HCT116 (cell line): ENCODE measurements around the gene THYN1. TPM values are rescaled to one million over a fixed set of nuclear protein-coding genes. Genes with fewer than 3 reads are reported as not detected.

ENCODE experiments used
- ATAC-seq: fragments of 200-7000 bp; cut with Tn5 transposase; 2 replicates; pipeline ENCODE4 v1.9.1; 2020; ENCODE audit warnings: mild to moderate bottlenecking, moderate library complexity
- BruUV-seq: library from RNA; stranded (reverse); fragments of 400-500 nt; replicated peaks from 2 replicates; lab custom pipeline; 2021; lab: Mats Ljungman, UMichigan
- CTCF ChIA-PET: fragments of 300-600 bp; sonication (Branson Sonifier 250); formaldehyde crosslinking; loops from one replicate; lab custom pipeline; 2021; ENCODE audit warnings: antibody characterized with exemption; lab: Charles Lee
- POLR2A ChIA-PET: fragments of 300-600, 350-600 bp; sonication (Branson Sonifier 250); formaldehyde crosslinking; loops from one replicate; lab custom pipeline; 2021; ENCODE audit warnings: antibody characterized with exemption; lab: Charles Lee
- RAD21 ChIA-PET, 2 experiments: fragments of 300-600 bp; sonication (Branson Sonifier 250); formaldehyde crosslinking; loops; one replicate each; lab custom pipeline; 2023; ENCODE audit warnings: low total read pairs in 2 of 2; ENCODE audit not compliant: uncharacterized antibody in 2 of 2, unreplicated experiment in 2 of 2, low non-redundant PET in 1 of 2; lab: Charles Lee
- DNase-seq: peaks from one replicate; pipeline ENCODE4 v3.0.0-alpha.2; 2010; ENCODE audit warnings: low read depth, low spot score
- H2AFZ ChIP-seq: fragments of 200-600 bp; shearing (Covaris generic), sonication (generic); 2 replicates; pipeline ENCODE4 v1.6.1; 2017; ENCODE audit warnings: low read depth, mixed run types, mixed read lengths, antibody characterized with exemption, low read length; ENCODE audit not compliant: poor library complexity, severe bottlenecking
- H3K27ac ChIP-seq: 2 replicates; pipeline ENCODE4 v1.5.1; 2012; ENCODE audit warnings: low read depth, low read length
- H3K27me3 ChIP-seq: fragments of 200-600 bp; sonication (generic); 2 replicates; pipeline ENCODE4 v1.6.1; 2016; ENCODE audit warnings: mixed run types, low read length, mixed read lengths; ENCODE audit not compliant: insufficient read depth
- H3K36me3 ChIP-seq, 2 experiments: fragments of 200-500 bp in 1 of 2; fragments of 200-600 bp in 1 of 2; sonication (Bioruptor generic) in 1 of 2; sonication (generic) in 1 of 2; 2 replicates each; pipeline versions ENCODE4 v1.5.1 to v1.6.1; 2014 to 2016; ENCODE audit warnings: low read length in 2 of 2, inconsistent platforms in 1 of 2, mixed read lengths in 1 of 2, mixed run types in 1 of 2; ENCODE audit not compliant: insufficient read depth in 2 of 2, control insufficient read depth in 1 of 2
- H3K4me1 ChIP-seq, 2 experiments: fragments of 200-600 bp in 1 of 2; sonication (generic) in 1 of 2; 2 replicates each; pipeline versions ENCODE4 v1.5.1 to v1.6.1; 2012 to 2017; ENCODE audit warnings: low read length in 2 of 2, inconsistent platforms in 1 of 2, mild to moderate bottlenecking in 1 of 2, mixed read lengths in 1 of 2, mixed run types in 1 of 2, moderate library complexity in 1 of 2; ENCODE audit not compliant: insufficient read depth in 2 of 2, control insufficient read depth in 1 of 2
- H3K4me2 ChIP-seq: fragments of 200-600 bp; sonication (generic); 2 replicates; pipeline ENCODE4 v1.6.1; 2017; ENCODE audit warnings: mixed run types, low read length, mixed read lengths
- H3K4me3 ChIP-seq, 2 experiments: fragments of 200-600 bp in 1 of 2; sonication (generic) in 1 of 2; replicated peaks in 1 of 2; 2 replicates each; pipeline ENCODE4 v1.5.1; 2011 to 2016; ENCODE audit warnings: low read length in 2 of 2, control low read depth in 1 of 2, low read depth in 1 of 2, mild to moderate bottlenecking in 1 of 2, mixed read lengths in 1 of 2, mixed run types in 1 of 2
- H3K79me2 ChIP-seq: fragments of 200-600 bp; sonication (generic); 2 replicates; pipeline ENCODE4 v1.6.1; 2017; ENCODE audit warnings: mild to moderate bottlenecking, mixed run types, low read length, moderate library complexity, mixed read lengths; ENCODE audit not compliant: insufficient read depth
- H3K9ac ChIP-seq: fragments of 200-600 bp; sonication (generic); 2 replicates; pipeline ENCODE4 v1.6.1; 2016; ENCODE audit warnings: low read length, mixed read lengths
- H3K9me2 ChIP-seq: fragments of 200-600 bp; sonication (generic), shearing (Covaris generic); 2 replicates; pipeline ENCODE4 v1.6.1; 2017; ENCODE audit warnings: mixed run types, mild to moderate bottlenecking, moderate library complexity; ENCODE audit not compliant: insufficient read depth
- H3K9me3 ChIP-seq, 2 experiments: fragments of 200-500 bp in 1 of 2; fragments of 200-600 bp in 1 of 2; sonication (Bioruptor generic) in 1 of 2; sonication (generic) in 1 of 2; 2 replicates each; pipeline ENCODE4 v1.6.1; 2014 to 2017; ENCODE audit warnings: low read length in 2 of 2, mixed read lengths in 2 of 2, inconsistent platforms in 1 of 2, low read depth in 1 of 2, mild to moderate bottlenecking in 1 of 2, mixed run types in 1 of 2, moderate library complexity in 1 of 2; ENCODE audit not compliant: control insufficient read depth in 1 of 2, insufficient read depth in 1 of 2
- H4K20me1 ChIP-seq: fragments of 200-600 bp; sonication (generic), shearing (Covaris generic); 2 replicates; pipeline ENCODE4 v1.6.1; 2017; ENCODE audit warnings: mixed run types, mild to moderate bottlenecking, moderate library complexity; ENCODE audit not compliant: insufficient read depth
- CBX3 ChIP-seq: IDR thresholded peaks from 2 replicates; pipeline ENCODE4 v1.6.1; 2012; ENCODE audit warnings: low read depth
- CEBPB ChIP-seq: IDR thresholded peaks from 2 replicates; pipeline ENCODE4 v1.6.1; 2012; ENCODE audit warnings: low read depth
- ELF1 ChIP-seq: IDR thresholded peaks from 2 replicates; pipeline ENCODE4 v1.6.1; 2012; ENCODE audit warnings: low read depth, borderline replicate concordance
- EZH2 ChIP-seq: fragments of 200-600 bp; sonication (generic); IDR thresholded peaks from 2 replicates; pipeline ENCODE4 v1.6.1; 2017; ENCODE audit warnings: antibody characterized with exemption, mixed run types
- EZH2phosphoT487 ChIP-seq: fragments of 200-600 bp; IDR thresholded peaks from 2 replicates; pipeline ENCODE4 v1.6.1; 2018; ENCODE audit warnings: antibody characterized with exemption, borderline replicate concordance
- JUND ChIP-seq: IDR thresholded peaks from 2 replicates; pipeline ENCODE4 v1.6.1; 2012
- POLR2A ChIP-seq: IDR thresholded peaks from 2 replicates; pipeline ENCODE4 v1.7.0; 2011; ENCODE audit warnings: borderline replicate concordance; ENCODE audit not compliant: insufficient read depth, insufficient read length; ENCODE audit errors: extremely low read depth
- RAD21 ChIP-seq: IDR thresholded peaks from 2 replicates; pipeline ENCODE4 v1.6.1; 2012; ENCODE audit warnings: low read depth, mild to moderate bottlenecking
- SIN3A ChIP-seq: IDR thresholded peaks from 2 replicates; pipeline ENCODE4 v1.6.1; 2012; ENCODE audit warnings: low read depth
- SP1 ChIP-seq: IDR thresholded peaks from 2 replicates; pipeline ENCODE4 v1.6.1; 2012; ENCODE audit warnings: low read depth
- TCF7L2 ChIP-seq: IDR thresholded peaks from 2 replicates; pipeline ENCODE4 v1.7.0; 2011; ENCODE audit warnings: borderline replicate concordance, inconsistent platforms; ENCODE audit not compliant: insufficient read depth, insufficient read length; ENCODE audit errors: extremely low read depth
- YY1 ChIP-seq: IDR thresholded peaks from 2 replicates; pipeline ENCODE4 v1.6.1; 2011; ENCODE audit warnings: low read length, low read depth, moderate library complexity, mild to moderate bottlenecking; ENCODE audit not compliant: insufficient replicate concordance; ENCODE audit errors: extremely low read depth
- ZFX ChIP-seq: fragments of 450-650 bp; IDR thresholded peaks from 2 replicates; pipeline ENCODE4 v1.6.1; 2017
- ZNF274 ChIP-seq: fragments of 200-500 bp; sonication (Bioruptor generic); IDR thresholded peaks from 2 replicates; pipeline ENCODE4 v1.6.1; 2014; ENCODE audit warnings: mild to moderate bottlenecking, low read depth, low read length, inconsistent platforms
- intact Hi-C: fragments of 100-400 bp; cut with micrococcal nuclease; formaldehyde crosslinking; loops from 2 replicates; pipeline ENCODE4 v1.10.0; 2022
- total RNA-seq: library from RNA; stranded (reverse); gene quantifications from one replicate; pipeline ENCODE4 v1.2.1, GENCODE V29; 2021; ENCODE audit not compliant: unreplicated experiment
- TF ChIP-seq, protein P1 (sequence below), 3 experiments: fragments of 200-600 bp in 1 of 3; sonication (generic) in 1 of 3; IDR thresholded peaks in 2 of 3; conservative IDR thresholded peaks in 1 of 3; 2 replicates each; pipeline ENCODE4 v1.5.1; 2012 to 2017; ENCODE audit warnings: low read depth in 2 of 3, low read length in 2 of 3, antibody characterized with exemption in 1 of 3, borderline replicate concordance in 1 of 3, control low read depth in 1 of 3, mild to moderate bottlenecking in 1 of 3, mixed read lengths in 1 of 3, mixed run types in 1 of 3, moderate library complexity in 1 of 3; ENCODE audit not compliant: insufficient read depth in 1 of 3
- TF ChIP-seq, protein P2 (sequence below): IDR thresholded peaks from 2 replicates; pipeline ENCODE4 v1.6.1; 2012; ENCODE audit warnings: low read depth
- TF ChIP-seq, protein P3 (sequence below): IDR thresholded peaks from 2 replicates; pipeline ENCODE4 v1.6.1; 2011; ENCODE audit warnings: mild to moderate bottlenecking, low read length, moderate library complexity; ENCODE audit not compliant: insufficient replicate concordance; ENCODE audit errors: extremely low read depth

THYN1 gene
- total RNA-seq, 1 experiment from 2014 or later: 32.2 TPM

DNA sequence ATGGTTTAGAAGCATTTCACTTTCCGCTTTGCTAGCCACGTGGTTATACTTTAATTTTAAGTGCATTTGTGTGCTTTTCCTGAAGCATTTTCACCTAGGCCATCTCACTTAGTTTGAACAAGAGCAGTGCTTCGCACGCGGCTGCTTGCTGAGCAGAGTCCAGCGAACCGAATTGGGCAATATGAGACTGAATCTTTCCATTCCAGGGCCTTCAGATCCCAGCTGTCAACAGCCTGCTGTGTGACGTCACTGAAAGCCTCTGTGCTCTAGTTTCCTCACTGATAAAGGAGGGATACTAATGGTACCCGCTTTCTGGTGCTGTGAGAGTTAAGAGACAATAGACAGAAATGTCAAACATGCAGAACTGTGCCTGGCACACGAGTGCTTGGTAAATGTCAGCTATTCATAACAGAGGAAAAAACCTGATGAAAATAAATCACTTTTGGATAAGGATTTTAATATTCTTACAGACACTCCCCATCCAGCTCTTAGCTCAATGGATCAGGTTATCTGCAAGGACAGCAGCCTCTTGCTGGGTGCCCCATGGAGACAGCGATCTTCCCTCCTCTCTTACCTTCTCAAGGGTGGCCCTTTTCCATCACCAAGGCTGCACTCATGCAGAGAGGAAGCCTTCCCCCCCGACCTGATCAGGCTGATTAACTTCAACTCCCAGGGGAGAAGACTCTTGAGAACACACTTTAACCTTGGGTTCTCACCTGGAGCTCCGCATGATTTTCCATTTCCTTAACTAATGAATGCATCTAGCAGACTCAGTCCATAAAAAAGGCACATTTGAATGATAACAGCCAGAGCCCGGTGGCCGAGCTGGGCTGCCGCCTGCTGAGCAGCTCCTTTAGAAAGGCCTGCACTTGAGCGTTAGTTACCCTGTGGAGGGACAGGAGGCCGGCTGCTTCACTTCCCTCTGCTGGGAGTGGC lies 19.5 kb upstream of the THYN1 start:
- Histone ChIP-seq H3K9me3 (no peaks in the 10 kb centered on the region), H3K27me3 (no peaks in the 10 kb centered on the region), H3K9me2 (no peaks in the 10 kb centered on the region), H3K36me3 (no peaks in the 10 kb centered on the region), H3K4me1 (no peaks in the 10 kb centered on the region), H3K9ac (no peak overlapping the region), H4K20me1 (no peaks in the 10 kb centered on the region), H3K79me2 (no peaks in the 10 kb centered on the region), H3K4me3 (no peak overlapping the region), H3K27ac (no peak overlapping the region), H2AFZ (no peak overlapping the region), H3K4me2 (no peak overlapping the region)
- BruUV-seq: no TSS peak
- ATAC-seq (no peak), DNase-seq (no peak)
- intact Hi-C loops: no loop called here
- ChIA-PET RAD21 (no interaction called here), POLR2A (no interaction called here), CTCF (no interaction called here)
- TF ChIP-seq ELF1 (no peak), YY1 (no peak), ZNF274 (no peak), CBX3 (no peak), SP1 (no peak), SIN3A (no peak), EZH2 (no peak), ZFX (no peak), RAD21 (no peak), EZH2phosphoT487 (no peak), JUND (no peak), POLR2A (no peak), TCF7L2 (no peak), CEBPB (no peak)
- TF ChIP-seq, protein P1, sequence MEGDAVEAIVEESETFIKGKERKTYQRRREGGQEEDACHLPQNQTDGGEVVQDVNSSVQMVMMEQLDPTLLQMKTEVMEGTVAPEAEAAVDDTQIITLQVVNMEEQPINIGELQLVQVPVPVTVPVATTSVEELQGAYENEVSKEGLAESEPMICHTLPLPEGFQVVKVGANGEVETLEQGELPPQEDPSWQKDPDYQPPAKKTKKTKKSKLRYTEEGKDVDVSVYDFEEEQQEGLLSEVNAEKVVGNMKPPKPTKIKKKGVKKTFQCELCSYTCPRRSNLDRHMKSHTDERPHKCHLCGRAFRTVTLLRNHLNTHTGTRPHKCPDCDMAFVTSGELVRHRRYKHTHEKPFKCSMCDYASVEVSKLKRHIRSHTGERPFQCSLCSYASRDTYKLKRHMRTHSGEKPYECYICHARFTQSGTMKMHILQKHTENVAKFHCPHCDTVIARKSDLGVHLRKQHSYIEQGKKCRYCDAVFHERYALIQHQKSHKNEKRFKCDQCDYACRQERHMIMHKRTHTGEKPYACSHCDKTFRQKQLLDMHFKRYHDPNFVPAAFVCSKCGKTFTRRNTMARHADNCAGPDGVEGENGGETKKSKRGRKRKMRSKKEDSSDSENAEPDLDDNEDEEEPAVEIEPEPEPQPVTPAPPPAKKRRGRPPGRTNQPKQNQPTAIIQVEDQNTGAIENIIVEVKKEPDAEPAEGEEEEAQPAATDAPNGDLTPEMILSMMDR (IDR thresholded peaks at IDR 0.05 in 2 of 3, conservative IDR thresholded peaks at IDR 0.05 in 1 of 3; ENCODE audit: borderline replicate concordance in 1 of 3, insufficient read depth in 1 of 3, low read depth in 2 of 3, low read length in 2 of 3): no peak
- TF ChIP-seq, protein P2, sequence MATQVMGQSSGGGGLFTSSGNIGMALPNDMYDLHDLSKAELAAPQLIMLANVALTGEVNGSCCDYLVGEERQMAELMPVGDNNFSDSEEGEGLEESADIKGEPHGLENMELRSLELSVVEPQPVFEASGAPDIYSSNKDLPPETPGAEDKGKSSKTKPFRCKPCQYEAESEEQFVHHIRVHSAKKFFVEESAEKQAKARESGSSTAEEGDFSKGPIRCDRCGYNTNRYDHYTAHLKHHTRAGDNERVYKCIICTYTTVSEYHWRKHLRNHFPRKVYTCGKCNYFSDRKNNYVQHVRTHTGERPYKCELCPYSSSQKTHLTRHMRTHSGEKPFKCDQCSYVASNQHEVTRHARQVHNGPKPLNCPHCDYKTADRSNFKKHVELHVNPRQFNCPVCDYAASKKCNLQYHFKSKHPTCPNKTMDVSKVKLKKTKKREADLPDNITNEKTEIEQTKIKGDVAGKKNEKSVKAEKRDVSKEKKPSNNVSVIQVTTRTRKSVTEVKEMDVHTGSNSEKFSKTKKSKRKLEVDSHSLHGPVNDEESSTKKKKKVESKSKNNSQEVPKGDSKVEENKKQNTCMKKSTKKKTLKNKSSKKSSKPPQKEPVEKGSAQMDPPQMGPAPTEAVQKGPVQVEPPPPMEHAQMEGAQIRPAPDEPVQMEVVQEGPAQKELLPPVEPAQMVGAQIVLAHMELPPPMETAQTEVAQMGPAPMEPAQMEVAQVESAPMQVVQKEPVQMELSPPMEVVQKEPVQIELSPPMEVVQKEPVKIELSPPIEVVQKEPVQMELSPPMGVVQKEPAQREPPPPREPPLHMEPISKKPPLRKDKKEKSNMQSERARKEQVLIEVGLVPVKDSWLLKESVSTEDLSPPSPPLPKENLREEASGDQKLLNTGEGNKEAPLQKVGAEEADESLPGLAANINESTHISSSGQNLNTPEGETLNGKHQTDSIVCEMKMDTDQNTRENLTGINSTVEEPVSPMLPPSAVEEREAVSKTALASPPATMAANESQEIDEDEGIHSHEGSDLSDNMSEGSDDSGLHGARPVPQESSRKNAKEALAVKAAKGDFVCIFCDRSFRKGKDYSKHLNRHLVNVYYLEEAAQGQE: no peak
- TF ChIP-seq, protein P3, sequence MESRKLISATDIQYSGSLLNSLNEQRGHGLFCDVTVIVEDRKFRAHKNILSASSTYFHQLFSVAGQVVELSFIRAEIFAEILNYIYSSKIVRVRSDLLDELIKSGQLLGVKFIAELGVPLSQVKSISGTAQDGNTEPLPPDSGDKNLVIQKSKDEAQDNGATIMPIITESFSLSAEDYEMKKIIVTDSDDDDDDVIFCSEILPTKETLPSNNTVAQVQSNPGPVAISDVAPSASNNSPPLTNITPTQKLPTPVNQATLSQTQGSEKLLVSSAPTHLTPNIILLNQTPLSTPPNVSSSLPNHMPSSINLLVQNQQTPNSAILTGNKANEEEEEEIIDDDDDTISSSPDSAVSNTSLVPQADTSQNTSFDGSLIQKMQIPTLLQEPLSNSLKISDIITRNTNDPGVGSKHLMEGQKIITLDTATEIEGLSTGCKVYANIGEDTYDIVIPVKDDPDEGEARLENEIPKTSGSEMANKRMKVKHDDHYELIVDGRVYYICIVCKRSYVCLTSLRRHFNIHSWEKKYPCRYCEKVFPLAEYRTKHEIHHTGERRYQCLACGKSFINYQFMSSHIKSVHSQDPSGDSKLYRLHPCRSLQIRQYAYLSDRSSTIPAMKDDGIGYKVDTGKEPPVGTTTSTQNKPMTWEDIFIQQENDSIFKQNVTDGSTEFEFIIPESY: no peak
